Keratinocyte (primary cell): ENCODE measurements around the gene NMBR. TPM values are rescaled to one million over a fixed set of nuclear protein-coding genes. Genes with fewer than 3 reads are reported as not detected.

Experiments used
- DNase-seq: peaks from one replicate; pipeline ENCODE4 v3.0.0-alpha.2; 2011; ENCODE audit warnings: low read depth, missing footprints, low spot score
- FAIRE-seq: peaks from 2 replicates; lab custom pipeline; 2011; peaks lifted over from hg19 to GRCh38; lab: Jason Lieb, UNC
- H2AFZ ChIP-seq: 2 replicates; pipeline ENCODE4 v1.6.0; 2012; ENCODE audit warnings: low read length, control low read depth, inconsistent platforms; ENCODE audit not compliant: control insufficient read depth
- H3K27ac ChIP-seq: 2 replicates; pipeline ENCODE4 v1.5.1; 2011; ENCODE audit warnings: low read length; ENCODE audit not compliant: control insufficient read depth, insufficient read depth
- H3K27me3 ChIP-seq: 3 replicates; pipeline ENCODE4 v1.6.0; 2011; ENCODE audit warnings: low read length; ENCODE audit not compliant: control insufficient read depth, insufficient read depth; ENCODE audit errors: extremely low read depth
- H3K36me3 ChIP-seq, 2 experiments: 2 replicates in 1 of 2; 3 replicates in 1 of 2; pipeline ENCODE4 v1.5.1; 2011; ENCODE audit warnings: low read length in 2 of 2, mild to moderate bottlenecking in 1 of 2; ENCODE audit not compliant: control insufficient read depth in 2 of 2, insufficient read depth in 2 of 2; ENCODE audit errors: extremely low read depth in 1 of 2
- H3K4me1 ChIP-seq: 3 replicates; pipeline ENCODE4 v1.5.1; 2011; ENCODE audit warnings: low read length; ENCODE audit not compliant: control insufficient read depth, insufficient read depth; ENCODE audit errors: extremely low read depth
- H3K4me2 ChIP-seq: 3 replicates; pipeline ENCODE4 v1.6.0; 2011; ENCODE audit warnings: low read depth, low read length; ENCODE audit not compliant: control insufficient read depth, insufficient read depth; ENCODE audit errors: extremely low read depth
- H3K4me3 ChIP-seq, 3 experiments: fragments of 200-600 bp in 1 of 3; sonication (generic) in 1 of 3; 2 replicates in 2 of 3; 3 replicates in 1 of 3; pipeline ENCODE4 v1.5.1; 2011 to 2016; ENCODE audit warnings: low read length in 3 of 3, mild to moderate bottlenecking in 3 of 3, control low read depth in 2 of 3, inconsistent platforms in 1 of 3, low read depth in 1 of 3, mixed read lengths in 1 of 3, mixed run types in 1 of 3, moderate library complexity in 1 of 3; ENCODE audit not compliant: control insufficient read depth in 2 of 3, insufficient read depth in 2 of 3; ENCODE audit errors: extremely low read depth in 1 of 3
- H3K79me2 ChIP-seq: 2 replicates; pipeline ENCODE4 v1.6.0; 2012; ENCODE audit warnings: low read length; ENCODE audit not compliant: control insufficient read depth, insufficient read depth
- H3K9ac ChIP-seq: 3 replicates; pipeline ENCODE4 v1.6.0; 2011; ENCODE audit warnings: low read length; ENCODE audit not compliant: control insufficient read depth, insufficient read depth; ENCODE audit errors: extremely low read depth
- H3K9me1 ChIP-seq: 3 replicates; pipeline ENCODE4 v1.6.0; 2011; ENCODE audit warnings: low read length; ENCODE audit not compliant: control insufficient read depth, insufficient read depth; ENCODE audit errors: extremely low read depth
- H3K9me3 ChIP-seq: 2 replicates; pipeline ENCODE4 v1.5.1; 2012; ENCODE audit warnings: low read depth, low read length; ENCODE audit not compliant: control insufficient read depth
- H4K20me1 ChIP-seq: 3 replicates; pipeline ENCODE4 v1.6.0; 2011; ENCODE audit warnings: low read length; ENCODE audit not compliant: control insufficient read depth, insufficient read depth; ENCODE audit errors: extremely low read depth
- CTCF ChIP-seq, 3 experiments: IDR thresholded peaks in 1 of 3; conservative IDR thresholded peaks in 1 of 3; optimal IDR thresholded peaks in 1 of 3; 2 replicates in 2 of 3; 3 replicates in 1 of 3; pipeline versions ENCODE3 to v1.5.1; 2011; ENCODE audit warnings: low read length in 3 of 3, mild to moderate bottlenecking in 3 of 3, moderate library complexity in 2 of 3, control low read depth in 1 of 3, inconsistent platforms in 1 of 3; ENCODE audit not compliant: insufficient read depth in 2 of 3; ENCODE audit errors: extremely low read depth in 1 of 3
- EZH2 ChIP-seq: IDR thresholded peaks from one replicate; pipeline ENCODE4 v1.6.1; 2012; ENCODE audit warnings: inconsistent platforms, mild to moderate bottlenecking, low read length, moderate library complexity
- dilution Hi-C: fragments of 300-500 bp; cut with MboI; formaldehyde crosslinking; loops from one replicate; pipeline ENCODE4 v1.7.0; 2020; ENCODE audit warnings: low sequenced_read_pairs; ENCODE audit not compliant: extremely low pct_ligation_motif_present
- polyA plus RNA-seq, 5 experiments: library from polyadenylated mRNA; depleted of rRNA in 3 of 5; stranded (reverse) in 3 of 5; stranded (forward) in 1 of 5; unstranded in 1 of 5; fragments of >200 nt; gene quantifications; 1 replicate in 1 of 5; 2 replicates in 3 of 5; 3 replicates in 1 of 5; pipeline versions ENCODE4 v1.2.1 to v1.2.3, GENCODE V29; 2011 to 2012; ENCODE audit warnings: missing spikeins in 2 of 5, low read depth in 1 of 5, low replicate concordance in 1 of 5

The NMBR gene
- polyA plus RNA-seq, 1 donor (not counting 4 experiments of a cell fraction or from before 2014, with no cell fraction given), result not detected

- dilution Hi-C loops, result no loop called here
- TF ChIP-seq EZH2, result no peak
- no peak for TF ChIP-seq CTCF (optimal IDR thresholded peaks at IDR 0.05 in 1 of 3, IDR thresholded peaks at IDR 0.05 in 1 of 3, conservative IDR thresholded peaks at IDR 0.05 in 1 of 3; ENCODE audit: extremely low read depth in 1 of 3, insufficient read depth in 2 of 3, low read length in 3 of 3)
- Histone ChIP-seq H3K4me2 (no peak overlapping the region), H3K4me1 (no peaks in the 10 kb centered on the region), H2AFZ (no peak overlapping the region), H3K27me3 (no peaks in the 10 kb centered on the region), H4K20me1 (no peaks in the 10 kb centered on the region), H3K4me3 (no peak overlapping the region), H3K79me2 (no peaks in the 10 kb centered on the region), H3K9me1 (no peaks in the 10 kb centered on the region), H3K27ac (no peak overlapping the region), H3K9me3 (no peaks in the 10 kb centered on the region), H3K36me3 (no peaks in the 10 kb centered on the region), H3K9ac (no peak overlapping the region)
- no peak for FAIRE-seq
- DNase-seq, result no peak
These were observed 111.0 kb downstream of the NMBR start for GRCh38 chr6:142035890-142036289.

- no peaks in the 10 kb centered on the region for H3K9me1 ChIP-seq
- TF ChIP-seq EZH2 (no peak), CTCF (optimal IDR thresholded peaks at IDR 0.05 in 1 of 3, IDR thresholded peaks at IDR 0.05 in 1 of 3, conservative IDR thresholded peaks at IDR 0.05 in 1 of 3; ENCODE audit: extremely low read depth in 1 of 3, insufficient read depth in 2 of 3, low read length in 3 of 3) (no peak)
- H3K27me3 ChIP-seq, result no peaks in the 10 kb centered on the region
- no peak for DNase-seq
- no peak overlapping the region for H3K27ac ChIP-seq
- H4K20me1 ChIP-seq, result no peaks in the 10 kb centered on the region
- no peak overlapping the region for H3K4me2 ChIP-seq
- no peaks in the 10 kb centered on the region for H3K79me2 ChIP-seq
- no peaks in the 10 kb centered on the region for H3K36me3 ChIP-seq
- H3K9me3 ChIP-seq, result peaks cover 3% of the 10 kb centered on the region
- H2AFZ ChIP-seq, result no peak overlapping the region
- H3K4me3 ChIP-seq, result no peak overlapping the region
- FAIRE-seq, result no peak
- dilution Hi-C loops, result no loop called here
- H3K4me1 ChIP-seq, result peaks cover 2% of the 10 kb centered on the region
- no peak overlapping the region for H3K9ac ChIP-seq
These were observed 115.9 kb downstream of the NMBR start for GRCh38 chr6:142031035-142031434.
